ENCODE results near the gene CDYL.
A peak's percentile ranks its signal among the peaks of the same experiment; 100 is the strongest.

The CDYL gene

GRCh38 chr6:4909063-4909706, 133.0 kb downstream of the CDYL start:
- no peak for DNase-seq

DNA sequence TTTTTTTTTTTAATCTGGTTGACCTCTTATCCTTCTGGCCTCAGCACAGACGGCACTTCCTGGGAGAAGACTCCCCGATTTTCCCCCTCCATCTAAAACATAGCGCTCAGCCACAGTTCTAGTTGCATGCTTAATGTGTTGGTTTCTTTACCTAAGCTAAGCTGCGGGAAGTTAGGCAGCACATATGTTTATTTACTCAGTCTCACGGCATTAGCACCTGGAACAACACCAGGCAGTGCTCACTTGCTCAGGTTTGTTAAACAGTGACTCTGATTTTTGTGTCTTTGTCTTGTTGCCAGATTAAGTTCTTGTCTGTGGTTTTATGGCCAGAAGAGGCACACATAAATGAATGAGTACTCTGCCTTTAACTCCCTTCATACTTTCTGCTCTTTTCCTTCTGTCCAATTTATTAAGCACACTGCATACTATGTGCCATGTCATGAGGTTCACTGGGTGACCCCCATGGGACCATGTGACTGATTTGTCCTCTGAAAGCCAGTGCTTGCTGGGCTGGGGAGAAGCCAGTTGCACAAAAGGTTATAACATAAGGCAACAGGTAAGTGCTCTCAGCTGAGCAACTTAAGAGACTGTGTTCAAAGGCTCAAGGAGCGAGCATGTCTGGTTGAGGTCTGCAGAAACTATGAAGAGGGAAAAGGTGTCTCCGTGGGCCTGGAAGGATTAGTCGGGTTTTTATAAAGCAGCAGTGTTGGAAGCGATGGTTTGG, 134.0 kb downstream of the CDYL start:
- no peak for DNase-seq

- peak in 1 of 4 experiments; percentile 11 for DNase-seq
These were observed 136.4 kb downstream of the CDYL start for GRCh38 chr6:4912559-4912958.

DNA sequence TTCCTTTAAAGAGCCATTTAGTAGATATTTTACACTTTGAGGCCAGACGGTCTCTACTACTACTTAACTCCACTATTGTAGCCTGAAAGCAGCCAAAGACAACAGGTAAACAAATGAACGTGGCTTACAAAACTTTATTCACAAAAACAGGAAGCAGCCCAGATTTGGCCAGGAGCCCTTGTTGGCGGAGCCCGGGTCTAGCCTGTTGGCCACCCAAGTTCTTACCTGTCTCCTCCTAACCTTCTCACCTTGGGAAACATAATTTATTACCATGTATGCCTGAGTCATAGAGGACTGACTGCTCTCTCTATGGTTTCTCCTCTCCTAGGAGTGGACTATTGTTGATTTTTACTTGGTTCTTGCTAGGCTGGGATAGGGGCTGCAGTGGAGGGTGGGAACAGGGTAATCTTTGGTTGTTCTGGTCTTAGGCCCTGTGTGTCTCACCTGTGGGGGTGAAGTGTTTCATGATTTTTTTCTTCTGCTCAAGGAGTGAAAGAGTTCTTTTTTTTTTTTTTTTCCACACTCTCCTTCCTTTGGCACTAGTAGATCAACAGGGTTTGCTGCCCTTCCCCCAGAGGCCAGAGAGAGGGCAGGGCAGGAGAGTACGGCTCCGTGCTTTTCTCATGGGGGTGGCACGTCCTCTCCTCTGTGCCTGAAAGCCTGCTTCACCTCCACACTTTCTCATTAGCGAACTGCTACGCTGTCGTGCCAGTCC, 137.7 kb downstream of the CDYL start:
- DNase-seq: no peak

- DNase-seq: no peak
These were observed 138.4 kb downstream of the CDYL start for GRCh38 chr6:4914420-4915159.

DNA sequence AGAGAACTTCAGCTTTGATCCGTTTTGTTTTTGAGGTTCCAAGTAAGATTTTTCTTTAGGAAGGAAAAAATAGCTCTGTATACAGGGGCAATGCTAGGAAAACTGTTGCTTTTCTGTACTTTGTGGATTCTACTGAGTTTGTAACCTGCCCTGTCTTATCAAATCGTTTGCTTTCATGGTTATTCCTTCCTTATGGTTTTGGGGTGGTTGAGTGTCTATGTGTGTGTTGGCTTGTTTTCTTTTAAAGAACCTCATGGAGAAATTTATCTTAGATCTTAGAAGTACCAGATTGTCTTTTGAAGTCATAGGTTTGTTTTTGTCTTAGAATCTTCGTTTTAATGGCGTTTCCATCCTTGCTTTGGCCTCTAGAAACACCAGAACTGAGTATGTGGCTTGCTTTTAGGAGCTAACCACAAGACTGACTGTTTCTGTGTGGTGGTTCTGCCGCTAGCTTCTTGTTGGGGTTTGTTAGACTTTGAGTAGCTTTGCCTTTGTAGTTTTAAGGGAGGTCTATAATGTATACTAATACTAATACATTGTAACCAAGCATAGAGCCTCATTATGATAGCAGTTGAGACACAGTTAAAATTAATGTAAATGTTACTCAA, 140.9 kb downstream of the CDYL start:
- DNase-seq: no peak

GRCh38 chr6:4920914-4921410, 144.8 kb downstream of the CDYL start:
- no peak for DNase-seq

DNA sequence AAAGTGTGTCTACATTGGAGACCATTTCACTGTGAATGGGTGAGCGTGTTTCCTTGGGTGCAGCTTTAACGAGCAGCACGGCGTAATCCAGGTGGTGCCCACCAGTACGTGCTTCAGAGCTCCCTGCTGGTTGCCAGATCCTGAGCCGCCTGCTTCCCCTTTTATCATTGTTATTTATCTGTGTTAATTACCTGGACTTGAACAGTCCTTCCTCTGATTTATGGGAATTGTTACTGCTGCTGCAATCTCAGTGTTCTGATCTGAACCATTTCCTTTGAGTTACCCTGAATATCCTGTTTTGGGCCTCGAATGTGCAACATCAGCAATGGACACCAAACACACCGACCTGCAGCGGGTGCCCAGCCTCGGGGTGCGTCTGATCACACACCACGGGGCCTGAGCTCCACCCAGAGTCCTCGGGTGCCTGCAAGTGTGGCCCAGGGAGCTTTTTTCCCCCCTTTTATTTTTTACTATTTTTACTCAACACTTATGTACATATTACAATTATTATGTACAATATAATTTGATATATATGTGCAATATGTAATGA, 146.4 kb downstream of the CDYL start:
- no peak for DNase-seq

- DNase-seq: peak; percentile 29 to 57 (median 44)
These were observed 146.9 kb downstream of the CDYL start for GRCh38 chr6:4923081-4923480.

DNA sequence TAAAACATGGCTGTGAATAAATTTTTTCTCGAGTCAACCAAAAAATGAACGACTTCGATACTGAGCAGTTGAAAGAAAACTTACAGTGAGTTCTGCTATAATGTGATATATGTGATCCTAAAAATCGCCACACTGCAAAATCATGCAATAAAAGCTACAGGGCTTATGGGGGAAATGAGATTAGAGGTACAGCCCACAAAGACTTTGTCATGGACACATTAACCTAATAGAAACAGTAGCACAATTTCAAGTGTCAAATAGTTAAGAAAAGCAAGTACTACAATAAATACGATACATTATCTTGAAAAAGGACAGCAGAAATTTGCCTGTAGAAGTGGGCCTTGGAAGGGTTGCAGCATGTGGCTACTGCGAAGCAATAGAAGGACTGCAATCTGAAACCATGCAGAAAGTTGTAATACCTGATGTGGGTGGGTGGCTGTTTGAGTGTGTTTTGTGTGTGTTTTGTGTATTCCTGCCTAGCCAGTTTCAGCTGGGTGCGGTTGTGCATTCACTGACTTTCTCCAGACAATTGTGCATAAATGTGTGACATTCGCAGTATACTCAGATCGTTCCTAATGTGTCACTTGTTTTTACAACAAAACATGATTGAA, 148.6 kb downstream of the CDYL start:
- DNase-seq: no peak

DNA sequence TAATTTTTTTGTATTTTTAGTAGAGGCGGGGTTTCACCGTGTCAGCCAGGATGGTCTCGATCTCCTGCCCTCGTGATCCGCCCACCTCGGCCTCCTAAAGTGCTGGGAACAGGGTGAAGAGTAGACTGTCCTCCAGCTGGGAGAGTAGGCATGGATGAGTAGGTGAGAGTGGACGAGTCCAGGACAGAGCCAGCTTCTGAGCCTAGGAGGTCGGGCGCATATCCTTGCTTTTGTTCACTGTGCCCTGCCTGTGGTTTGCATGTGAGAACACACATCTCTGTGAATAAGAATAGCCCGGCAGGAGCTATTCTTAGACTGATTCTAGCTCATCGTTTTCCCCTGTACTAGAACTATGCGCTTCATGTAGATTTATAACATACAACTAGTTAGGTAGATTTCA, 149.4 kb downstream of the CDYL start:
- no peak for DNase-seq

DNA sequence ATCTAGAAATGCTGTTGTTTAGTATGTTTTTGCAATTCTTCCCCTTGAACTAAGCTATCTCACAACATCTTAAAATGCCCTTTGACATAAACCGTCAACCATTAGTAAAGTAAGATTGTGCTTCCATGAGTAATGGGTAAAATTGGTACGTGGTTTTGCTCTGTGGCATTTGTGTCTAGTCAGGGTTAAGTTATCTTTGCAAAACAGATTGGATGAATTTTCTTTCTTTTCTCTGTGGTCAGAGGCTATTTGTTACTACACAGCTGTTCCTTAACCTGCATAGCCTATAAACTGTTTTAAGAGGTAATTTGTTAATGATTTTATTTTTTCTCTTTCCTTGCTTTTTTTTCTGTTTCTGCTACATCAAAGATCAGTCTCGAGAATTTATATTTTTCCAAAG, 152.2 kb downstream of the CDYL start:
- DNase-seq: no peak

- no peak for DNase-seq
These were observed 153.0 kb downstream of the CDYL start for GRCh38 chr6:4929097-4929718.

- no peak for DNase-seq
These were observed 154.0 kb downstream of the CDYL start for GRCh38 chr6:4930025-4930691.

DNA sequence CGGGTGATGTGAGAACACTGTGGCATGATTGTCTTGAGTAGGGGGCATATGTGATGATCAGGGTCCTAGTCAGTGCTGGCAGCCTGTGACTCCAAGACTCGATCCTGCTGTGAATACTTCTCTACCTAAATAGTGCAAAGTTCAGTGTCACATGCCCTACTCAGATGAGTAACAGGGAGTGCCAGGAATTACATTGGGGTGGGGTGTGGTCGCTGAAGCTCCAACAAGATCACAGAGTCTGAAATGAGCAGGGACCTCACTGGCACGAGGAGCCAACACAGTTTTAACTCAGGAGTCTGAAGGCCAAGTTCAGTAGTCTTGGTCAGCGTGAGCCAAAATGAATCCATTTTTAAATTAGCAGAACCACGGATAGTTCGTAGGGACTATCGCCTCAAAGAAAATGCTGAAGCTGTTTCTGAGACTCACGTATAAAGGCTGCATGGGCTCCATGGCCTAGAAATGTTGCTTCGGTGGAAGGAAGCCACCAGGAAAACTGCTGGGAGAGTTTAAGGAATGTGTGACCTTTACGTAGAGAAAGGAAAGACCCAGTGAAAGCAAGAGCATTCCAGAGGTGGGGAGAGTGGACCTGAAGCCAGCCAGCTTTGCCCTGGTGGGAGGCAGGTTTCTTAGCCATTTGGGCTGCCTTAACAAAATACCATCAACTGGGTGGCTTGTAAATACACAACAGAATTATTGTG, 155.5 kb downstream of the CDYL start:
- DNase-seq: no peak

GRCh38 chr6:4932228-4932903, 156.2 kb downstream of the CDYL start:
- no peak for DNase-seq

DNA sequence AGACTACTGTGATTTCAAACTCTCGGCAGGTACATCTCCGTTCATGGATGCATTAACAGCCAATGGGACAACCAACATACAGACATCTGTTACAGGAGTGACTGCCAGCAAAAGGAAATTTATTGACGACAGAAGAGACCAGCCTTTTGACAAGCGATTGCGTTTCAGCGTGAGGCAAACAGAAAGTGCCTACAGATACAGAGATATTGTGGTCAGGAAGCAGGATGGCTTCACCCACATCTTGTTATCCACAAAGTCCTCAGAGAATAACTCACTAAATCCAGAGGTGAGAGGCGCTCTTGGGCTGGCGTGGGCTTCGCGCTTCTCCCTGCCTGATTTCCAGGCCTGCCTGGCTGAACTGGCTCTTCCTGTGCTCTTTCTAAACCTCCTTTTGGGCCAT, 159.3 kb downstream of the CDYL start:
- no peak for DNase-seq

GRCh38 chr6:4935975-4936680, 159.9 kb downstream of the CDYL start:
- DNase-seq: no peak

- peak; percentile 6 to 71 (median 52) for DNase-seq
These were observed 160.5 kb downstream of the CDYL start for GRCh38 chr6:4936681-4937041.

All from suppressor macrophage (primary cell).